Heart right ventricle (tissue), 16 donors: ENCODE measurements around the gene CADPS2. TPM values are rescaled to one million over a fixed set of nuclear protein-coding genes. Genes with fewer than 3 reads are reported as not detected.

Experiments used
- ATAC-seq, 8 donors: fragments of 200-7000 bp; cut with Tn5 transposase; one replicate each; pipeline ENCODE4 v1.9.1; 2020; ENCODE audit warnings: mild to moderate bottlenecking in 8 of 8, moderate library complexity in 8 of 8, moderate number of reproducible peaks in 1 of 8
- DNase-seq, 2 donors: peaks; one replicate each; pipeline ENCODE4 v3.0.0-alpha.2; 2020
- H3K27ac ChIP-seq, 10 donors: fragments of 200-600 bp; sonication (generic) in 2 of 10; one replicate each; pipeline versions ENCODE4 v1.5.0 to v1.8.0; 2020 to 2022; ENCODE audit warnings: mild to moderate bottlenecking in 3 of 10
- H3K27me3 ChIP-seq, 7 donors: fragments of 200-600 bp; one replicate each; pipeline ENCODE4 v1.8.0; 2021 to 2022; ENCODE audit warnings: mild to moderate bottlenecking in 2 of 7
- H3K36me3 ChIP-seq, 9 donors: fragments of 200-600 bp; sonication (generic) in 1 of 9; one replicate each; pipeline versions ENCODE4 v1.5.0 to v1.8.0; 2020 to 2022; ENCODE audit warnings: mild to moderate bottlenecking in 2 of 9
- H3K4me1 ChIP-seq, 9 donors: fragments of 200-600 bp; sonication (generic) in 1 of 9; one replicate each; pipeline versions ENCODE4 v1.5.0 to v1.8.0; 2020 to 2022; ENCODE audit warnings: mild to moderate bottlenecking in 4 of 9
- H3K4me3 ChIP-seq, 10 donors: fragments of 200-600 bp; sonication (generic) in 2 of 10; one replicate each; pipeline versions ENCODE4 v1.5.0 to v1.8.0; 2020 to 2022; ENCODE audit warnings: mild to moderate bottlenecking in 7 of 10, moderate library complexity in 2 of 10
- H3K9me3 ChIP-seq, 11 donors: fragments of 200-600 bp in 10 of 11; sonication (generic) in 2 of 11; one replicate each; pipeline versions ENCODE4 v1.5.0 to v1.8.0; 2013 to 2022; ENCODE audit warnings: mild to moderate bottlenecking in 2 of 11, control low read depth in 1 of 11, moderate library complexity in 1 of 11
- CTCF ChIP-seq, 9 donors: fragments of 200-600 bp; sonication (generic) in 2 of 9; IDR thresholded peaks; one replicate each; pipeline versions ENCODE4 v1.5.0 to v1.8.0; 2021 to 2022; ENCODE audit warnings: antibody characterized with exemption in 9 of 9, mild to moderate bottlenecking in 5 of 9, moderate library complexity in 1 of 9
- WGBS, 2 donors: extraction: QIAGEN DNeasy Blood & Tissue Kit; methylation state at CpG; one replicate each; pipeline ENCODE4 v1.1.7; 2013; ENCODE audit warnings: inconsistent platforms in 1 of 2; 5-methylcytosine and 5-hydroxymethylcytosine counted together
- intact Hi-C, 10 donors: fragments of 100-400 bp; cut with DNase I; formaldehyde crosslinking; loops; one replicate each; pipeline versions ENCODE4 v1.11.1 to v1.14.2; 2022
- polyA plus RNA-seq, 2 donors: library from polyadenylated mRNA; stranded (reverse); fragments of 200-250 nt; gene quantifications; one replicate each; pipeline ENCODE4 v1.2.3, GENCODE V29; 2013
- total RNA-seq, 10 donors: library from RNA; stranded (reverse); fragmentation: NEBNext Ultra II Directional in 3 of 10; extraction: Animal tissue kit (Norgen Biotek cat#: 25700) in 3 of 10; gene quantifications; one replicate each; pipeline versions ENCODE4 v1.2.1 to v1.2.4, GENCODE V29; 2021 to 2023
- donor health status: Arrhythmogenic right ventricular cardiomyopathy.
- donor health status: ischemic (EF 13 %, LVEDD 7.1; RV severe dilation, severe dysfunction).
- donor health status: healthy with polysubstance abuse.
- donor health status: DM: no; HTN: yes; CAD: no.
- donor health status: DM: no; HTN: no; CAD: no.
- donor health status: ischemic (EF 25% LVEDD 6.9; RV normal size, moderate dysfunction).
- donor health status: ischemic (EF 25% LVEDD 5.7; RV mildly dilated, moderate dysfunction).
- donor health status: healthy.
- donor health status: DM: yes; HTN: yes; CAD: no.
- donor health status: Ischemic cardiomyopathy.
- donor health status: ischemic (EF 35%, LVEDD 5.7; RV mildly dilated, moderate dysfunction).
- donor health status: nonischemic (EF 11% LVEDD 7.7; RV severe dilation, severe dysfunction).
- donor health status: DM: yes; HTN: yes; CAD: no.
- donor health status: PGD.
- donor health status: ischemic (EF 29% LVEDD 5.4; RV normal size, mild dysfunction).
- donor health status: nonischemic (EF 23%, LVEDD 6.1; RV moderate dilation, normal function).

The CADPS2 gene
- total and polyA plus RNA-seq, 12 donors: 3.6 to 25.7 (median 6.6) TPM

GRCh38 chr7:122403113-122403512, 483.1 kb downstream of the CADPS2 start:
- intact Hi-C loops: no loop called here

GRCh38 chr7:122402235-122402634, 484.0 kb downstream of the CADPS2 start:
- DNase-seq (no peak), ATAC-seq (no peak)
- WGBS, 2 donors: 52 to 57% methylated on average over 4 of the region's 4 CpGs
- no peak for TF ChIP-seq CTCF (IDR thresholded peaks at IDR 0.05)
- Histone ChIP-seq H3K9me3 (peaks cover 0 to 4% (median 0%) of the 10 kb centered on the region in 11 donors), H3K27me3 (no peaks in the 10 kb centered on the region), H3K27ac (no peak overlapping the region), H3K4me1 (no peaks in the 10 kb centered on the region), H3K4me3 (no peak overlapping the region), H3K36me3 (peaks cover 0 to 13% (median 0%) of the 10 kb centered on the region in 9 donors)
- intact Hi-C loops: no loop called here

More at GRCh38 chr7:122403113-122403512, 483.1 kb downstream of the CADPS2 start:
- no peak for DNase-seq
- peaks cover 0 to 4% (median 0%) of the 10 kb centered on the region in 11 donors for H3K9me3 ChIP-seq
- no peaks in the 10 kb centered on the region for H3K4me1 ChIP-seq
- WGBS, 2 donors: 95 to 96% methylated on average over 1 of the region's 1 CpG
- ATAC-seq: no peak
- no peak overlapping the region for H3K4me3 ChIP-seq
- H3K27me3 ChIP-seq: no peaks in the 10 kb centered on the region
- H3K27ac ChIP-seq: no peak overlapping the region
- peaks cover 0 to 14% (median 0%) of the 10 kb centered on the region in 9 donors for H3K36me3 ChIP-seq
- no peak for TF ChIP-seq CTCF (IDR thresholded peaks at IDR 0.05)

- no peak for ATAC-seq
- TF ChIP-seq CTCF (IDR thresholded peaks at IDR 0.05): no peak
- H3K27ac ChIP-seq: no peak overlapping the region
- WGBS, 2 donors: 31 to 56% methylated on average over 1 of the region's 1 CpG
- H3K4me1 ChIP-seq: no peaks in the 10 kb centered on the region
- intact Hi-C loops: no loop called here
- H3K9me3 ChIP-seq: no peaks in the 10 kb centered on the region
- no peak overlapping the region for H3K4me3 ChIP-seq
- H3K27me3 ChIP-seq: no peaks in the 10 kb centered on the region
- H3K36me3 ChIP-seq: peaks cover 0 to 6% (median 0%) of the 10 kb centered on the region in 9 donors
- no peak for DNase-seq
Observed at GRCh38 chr7:122397381-122397780, 488.9 kb downstream of the CADPS2 start.

- Histone ChIP-seq H3K36me3 (peaks cover 0 to 6% (median 0%) of the 10 kb centered on the region in 9 donors), H3K9me3 (no peaks in the 10 kb centered on the region), H3K27me3 (no peaks in the 10 kb centered on the region), H3K4me3 (no peak overlapping the region), H3K4me1 (no peaks in the 10 kb centered on the region), H3K27ac (no peak overlapping the region)
- intact Hi-C loops: no loop called here
- DNase-seq (no peak), ATAC-seq (no peak)
- TF ChIP-seq CTCF (IDR thresholded peaks at IDR 0.05): no peak
Observed at GRCh38 chr7:122394512-122394911, 491.7 kb downstream of the CADPS2 start.
